ENCODE results near the gene ARHGAP4. TPM values are rescaled to one million over a fixed set of nuclear protein-coding genes. Genes with fewer than 3 reads are reported as not detected.
A peak's percentile ranks its signal among the peaks of the same experiment; 100 is the strongest.

The ARHGAP4 gene
- total RNA-seq, 6 donors from 2014 or later = 33.4 to 353 (median 82.6) TPM

DNA sequence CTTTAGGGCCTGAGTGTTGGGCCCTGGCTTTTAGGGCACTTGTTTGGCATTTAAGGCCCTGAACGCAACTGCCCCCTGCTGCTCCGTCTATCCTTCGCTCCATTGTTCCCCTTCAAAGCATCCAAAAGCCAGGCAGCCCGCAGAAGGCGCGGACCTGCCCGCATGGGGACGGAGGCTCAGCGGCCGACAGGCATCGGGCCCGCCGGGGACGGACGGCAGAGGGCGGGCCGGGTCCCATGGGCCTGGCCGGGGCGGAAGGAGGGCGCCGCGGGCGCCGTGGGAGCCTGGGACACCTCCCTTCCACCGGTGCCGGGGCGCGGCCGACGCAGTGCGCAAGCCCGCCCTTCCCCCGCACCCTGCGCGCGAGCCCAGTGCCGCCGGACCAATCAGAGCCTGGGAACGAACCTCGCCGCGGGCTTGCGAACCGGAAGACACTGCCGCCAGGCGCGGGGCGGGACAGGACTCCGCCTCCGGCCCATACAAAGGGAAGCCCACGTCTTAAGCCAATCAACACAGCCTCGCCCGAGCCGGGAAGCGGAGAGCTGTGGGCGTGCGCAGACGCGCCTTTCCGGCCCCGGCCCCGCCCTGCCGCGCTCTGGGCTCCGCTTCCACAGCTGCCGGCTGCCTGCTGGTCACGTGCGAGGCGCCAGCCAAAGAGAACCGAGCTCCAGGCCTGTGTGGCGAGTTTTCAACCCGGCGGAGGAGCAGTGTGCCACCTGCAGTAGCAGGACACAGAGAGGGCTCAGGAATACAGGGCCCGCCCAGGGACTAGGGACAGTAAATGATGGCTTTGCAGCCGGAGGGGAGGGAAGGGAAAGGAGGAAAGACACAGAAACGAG is 2.1 kb upstream of the ARHGAP4 start:
- H3K27ac ChIP-seq = peak overlapping the region; percentile 92 to 98 (median 95)
- 0 to 14% methylated on average over 4 to 59 of the region's 76 CpGs for WGBS, 2 donors
- ATAC-seq (ENCODE audit: low FRiP score in 2 of 2) = peak; percentile 95
- H3K27me3 ChIP-seq = peaks cover 0 to 4% (median 0%) of the 10 kb centered on the region in 4 donors
- H3K36me3 ChIP-seq = peaks cover 0 to 33% (median 11%) of the 10 kb centered on the region in 4 donors
- no peaks in the 10 kb centered on the region for H3K9me3 ChIP-seq
- DNase-seq = peak; percentile 97 to 98
- H3K4me1 ChIP-seq = peaks cover 4 to 71% (median 38%) of the 10 kb centered on the region in 4 donors
- H3K4me3 ChIP-seq = peak overlapping the region; percentile 50 to 62 (median 56)
- TF ChIP-seq POLR2AphosphoS5 (IDR thresholded peaks at IDR 0.05) (peak; percentile 50 to 80), POLR2A (IDR thresholded peaks at IDR 0.05) (peak in 2 of 4 donors; percentile 67 to 94), CTCF (IDR thresholded peaks at IDR 0.05) (peak in 4 of 6 experiments; percentile 8 to 43 (median 20)), EP300 (IDR thresholded peaks at IDR 0.05) (no peak)

DNA sequence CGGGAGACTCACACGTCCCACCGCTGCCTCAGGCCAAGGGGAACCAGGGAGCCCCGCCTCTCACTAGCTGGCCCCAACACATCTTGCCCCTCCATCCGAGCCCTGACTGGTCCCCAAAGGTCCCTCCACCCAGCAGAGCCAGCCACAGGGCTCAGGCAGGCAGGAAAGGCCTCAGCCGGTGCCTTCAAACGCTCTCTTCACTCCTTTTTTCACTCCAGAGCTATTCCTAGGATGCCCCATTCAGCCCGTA is 1.5 kb upstream of the ARHGAP4 start:
- ATAC-seq (ENCODE audit: low FRiP score in 2 of 2) (peak in 1 of 2 donors; percentile 9), DNase-seq (no peak)
- WGBS, 2 donors = 0 to 16% methylated on average over 4 to 8 of the region's 8 CpGs
- Histone ChIP-seq H3K27ac (peak overlapping the region; percentile 92 to 98 (median 95)), H3K4me1 (peaks cover 8 to 73% (median 41%) of the 10 kb centered on the region in 4 donors), H3K36me3 (peaks cover 0 to 29% (median 11%) of the 10 kb centered on the region in 4 donors), H3K27me3 (peaks cover 0 to 4% (median 0%) of the 10 kb centered on the region in 4 donors), H3K4me3 (peak overlapping the region; percentile 50 to 62 (median 56)), H3K9me3 (no peaks in the 10 kb centered on the region)
- TF ChIP-seq EP300 (IDR thresholded peaks at IDR 0.05) = no peak
- TF ChIP-seq POLR2A (IDR thresholded peaks at IDR 0.05) = no peak
- no peak for TF ChIP-seq POLR2AphosphoS5 (IDR thresholded peaks at IDR 0.05)
- TF ChIP-seq CTCF (IDR thresholded peaks at IDR 0.05) = no peak

GRCh38 chrX:153926858-153927671 is 1.0 kb upstream of the ARHGAP4 start:
- ATAC-seq (ENCODE audit: low FRiP score in 2 of 2) (peak; percentile 24 to 46), DNase-seq (peak in 1 of 2 donors; percentile 72)
- H3K4me3 ChIP-seq = peak overlapping the region; percentile 50 to 62 (median 56)
- WGBS, 2 donors = 35% methylated on average over 31 of the region's 31 CpGs; no CpG with 5 or more reads in 1 of the 2 donors
- H3K27me3 ChIP-seq = peaks cover 0 to 4% (median 0%) of the 10 kb centered on the region in 4 donors
- peak overlapping the region; percentile 92 to 98 (median 95) for H3K27ac ChIP-seq
- peak in 1 of 4 donors; percentile 53 for TF ChIP-seq POLR2A (IDR thresholded peaks at IDR 0.05)
- TF ChIP-seq POLR2AphosphoS5 (IDR thresholded peaks at IDR 0.05) = peak; percentile 57 to 63
- TF ChIP-seq EP300 (IDR thresholded peaks at IDR 0.05) = peak in 1 of 4 donors; percentile 9
- peak in 1 of 6 experiments; percentile 23 for TF ChIP-seq CTCF (IDR thresholded peaks at IDR 0.05)
- H3K4me1 ChIP-seq = peaks cover 13 to 77% (median 43%) of the 10 kb centered on the region in 4 donors
- H3K36me3 ChIP-seq = peaks cover 0 to 25% (median 9%) of the 10 kb centered on the region in 4 donors
- H3K9me3 ChIP-seq = no peaks in the 10 kb centered on the region

DNA sequence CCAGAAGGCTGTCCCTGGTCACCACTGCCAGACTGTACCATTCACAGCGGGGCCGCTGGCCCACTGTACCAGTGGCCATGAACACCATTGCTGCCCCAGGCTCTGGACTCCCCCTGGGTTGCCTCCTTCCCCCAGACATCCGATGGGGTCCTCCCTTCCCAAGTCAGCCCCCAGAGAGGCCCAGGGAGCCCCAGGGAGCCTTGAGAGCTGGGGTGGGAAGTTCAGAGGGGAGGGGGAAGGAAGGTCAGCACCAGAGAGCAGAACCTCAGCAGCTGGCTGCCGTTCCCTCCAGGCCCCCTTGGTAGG is 441 bp upstream of the ARHGAP4 start:
- Histone ChIP-seq H3K27ac (peak overlapping the region; percentile 92 to 98 (median 95)), H3K4me3 (peak overlapping the region in 3 of 4 donors; percentile 50 to 62 (median 59)), H3K36me3 (peaks cover 0 to 19% (median 7%) of the 10 kb centered on the region in 4 donors), H3K9me3 (no peaks in the 10 kb centered on the region), H3K4me1 (peaks cover 16 to 82% (median 45%) of the 10 kb centered on the region in 4 donors), H3K27me3 (peaks cover 0 to 5% (median 0%) of the 10 kb centered on the region in 4 donors)
- ATAC-seq (ENCODE audit: low FRiP score in 2 of 2) (no peak), DNase-seq (no peak)
- WGBS, 2 donors = 16% methylated on average over 4 of the region's 4 CpGs; no CpG with 5 or more reads in 1 of the 2 donors
- TF ChIP-seq CTCF (IDR thresholded peaks at IDR 0.05) (no peak), POLR2AphosphoS5 (IDR thresholded peaks at IDR 0.05) (no peak), EP300 (IDR thresholded peaks at IDR 0.05) (no peak), POLR2A (IDR thresholded peaks at IDR 0.05) (no peak)

All from upper lobe of left lung (tissue), 6 donors.